ENCODE data around the gene TMEM94. TPM values are rescaled to one million over a fixed set of nuclear protein-coding genes. Genes with fewer than 3 reads are reported as not detected.

The TMEM94 gene
- total RNA-seq, 1 donor, result 21.1 TPM

- Histone ChIP-seq H3K9me3 (ENCODE audit: low read depth, low read length) (no peaks in the 10 kb centered on the region), H3K4me3 (ENCODE audit: low read length) (no peak overlapping the region), H3K27me3 (ENCODE audit: insufficient read depth, low read length) (no peaks in the 10 kb centered on the region), H3K4me1 (ENCODE audit: insufficient read depth, low read length) (no peaks in the 10 kb centered on the region)
These were observed 49.2 kb downstream of the TMEM94 start for GRCh38 chr17:75505640-75506039.

DNA sequence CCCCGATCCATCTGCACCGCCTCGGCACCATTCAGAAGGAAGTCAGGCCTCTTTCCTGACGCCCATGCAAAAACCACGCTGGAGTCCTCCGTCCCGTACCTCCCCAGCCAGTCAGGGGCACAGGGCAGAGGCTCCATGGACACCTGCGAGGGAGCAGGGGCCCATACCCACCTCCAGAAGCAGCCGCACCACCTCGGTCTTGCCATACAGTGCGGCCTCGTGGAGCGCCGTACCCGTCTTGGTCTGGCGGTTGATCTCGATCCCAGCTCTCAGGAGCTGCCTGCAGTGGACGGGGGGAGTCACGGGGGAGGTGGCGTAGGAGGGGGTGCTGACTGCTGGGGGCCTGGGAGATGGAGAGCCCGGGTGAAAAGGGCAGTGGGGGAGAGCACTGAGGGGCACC, 49.7 kb downstream of the TMEM94 start:
- H3K4me3 ChIP-seq (ENCODE audit: low read length), result no peak overlapping the region
- no peaks in the 10 kb centered on the region for H3K27me3 ChIP-seq (ENCODE audit: insufficient read depth, low read length)
- H3K4me1 ChIP-seq (ENCODE audit: insufficient read depth, low read length), result no peaks in the 10 kb centered on the region
- H3K9me3 ChIP-seq (ENCODE audit: low read depth, low read length), result no peaks in the 10 kb centered on the region

DNA sequence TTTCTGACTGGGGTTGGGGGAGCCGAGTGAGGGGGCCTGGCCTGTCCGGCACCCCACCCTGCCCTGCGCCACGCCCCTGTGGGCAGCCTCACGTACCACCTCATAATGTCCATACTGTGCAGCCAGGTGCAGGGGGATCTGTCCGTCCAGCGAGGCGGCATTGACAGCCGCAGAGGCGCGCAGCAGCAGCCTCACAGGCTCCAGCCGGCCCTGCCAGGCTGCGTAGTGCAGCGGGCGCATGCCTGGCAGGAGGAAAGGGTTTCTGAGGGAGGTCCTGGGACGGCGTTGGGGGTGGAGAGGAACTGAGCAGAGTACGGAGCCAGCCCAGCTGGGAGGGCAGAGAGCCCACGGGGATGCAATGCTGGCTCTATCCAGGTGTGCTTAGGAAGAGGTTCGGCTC, 50.5 kb downstream of the TMEM94 start:
- Histone ChIP-seq H3K27me3 (ENCODE audit: insufficient read depth, low read length) (no peaks in the 10 kb centered on the region), H3K4me1 (ENCODE audit: insufficient read depth, low read length) (no peaks in the 10 kb centered on the region), H3K9me3 (ENCODE audit: low read depth, low read length) (no peaks in the 10 kb centered on the region), H3K4me3 (ENCODE audit: low read length) (no peak overlapping the region)

- Histone ChIP-seq H3K4me3 (ENCODE audit: low read length) (no peak overlapping the region), H3K4me1 (ENCODE audit: insufficient read depth, low read length) (no peaks in the 10 kb centered on the region), H3K27me3 (ENCODE audit: insufficient read depth, low read length) (no peaks in the 10 kb centered on the region), H3K9me3 (ENCODE audit: low read depth, low read length) (no peaks in the 10 kb centered on the region)
These were observed 51.6 kb downstream of the TMEM94 start for GRCh38 chr17:75507733-75508719.

DNA sequence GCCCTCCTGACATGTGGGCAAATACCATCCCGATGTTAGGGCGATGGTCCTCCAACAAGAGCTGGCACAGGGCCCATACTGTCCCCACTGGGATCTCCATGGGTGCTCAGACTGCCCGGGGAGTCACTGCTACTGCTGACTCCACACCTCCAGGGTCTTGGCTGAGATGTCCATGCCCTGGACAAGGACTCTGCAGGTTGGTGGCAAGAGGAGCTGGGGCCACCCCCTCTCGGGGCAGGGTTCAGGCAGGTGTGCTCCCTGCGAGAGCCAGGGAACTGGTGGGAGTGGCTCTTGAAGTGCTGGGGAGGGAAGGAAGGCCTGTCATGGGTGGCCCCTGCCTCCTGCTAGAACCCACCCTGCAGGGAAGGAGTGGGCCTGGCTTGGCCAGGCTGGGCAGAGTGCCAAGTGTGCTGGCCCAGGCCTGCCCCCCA, 52.5 kb downstream of the TMEM94 start:
- Histone ChIP-seq H3K4me1 (ENCODE audit: insufficient read depth, low read length) (no peaks in the 10 kb centered on the region), H3K27me3 (ENCODE audit: insufficient read depth, low read length) (no peaks in the 10 kb centered on the region), H3K9me3 (ENCODE audit: low read depth, low read length) (no peaks in the 10 kb centered on the region), H3K4me3 (ENCODE audit: low read length) (no peak overlapping the region)

DNA sequence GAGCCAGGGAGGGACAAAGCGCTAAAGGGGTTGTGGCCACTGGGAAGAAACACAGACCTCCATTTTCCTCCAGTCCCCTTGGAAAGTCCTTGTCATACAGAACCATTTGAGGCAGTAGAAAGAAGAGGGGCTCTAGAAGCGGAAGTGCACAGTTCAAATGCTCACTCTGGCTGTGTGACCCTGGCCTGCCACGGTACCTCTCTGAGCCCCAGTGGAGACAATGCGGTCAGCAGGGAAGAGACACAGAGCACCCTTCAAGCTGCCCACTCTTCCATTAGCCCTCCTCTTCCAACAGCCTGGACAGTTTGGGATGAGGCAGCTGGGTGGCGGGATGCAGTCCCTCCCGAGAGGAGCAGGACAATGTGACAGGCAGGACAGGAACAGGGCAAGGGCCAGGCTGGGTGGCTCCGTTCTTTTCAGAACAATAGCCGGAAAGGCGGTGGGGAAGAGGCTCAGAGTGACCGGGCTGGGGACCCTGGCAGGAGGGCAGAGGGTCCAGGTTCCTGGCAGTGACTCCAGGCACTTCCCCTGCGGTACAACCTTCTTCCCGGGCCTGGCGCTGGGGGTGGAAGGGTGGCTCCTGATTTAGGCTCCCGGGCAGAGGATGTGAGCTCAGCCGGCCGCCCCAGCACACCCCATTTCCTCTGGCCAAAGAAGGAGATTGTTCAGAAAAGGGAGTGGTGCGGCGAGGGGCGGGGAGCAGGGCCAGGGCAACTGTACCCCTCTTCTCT, 53.3 kb downstream of the TMEM94 start:
- Histone ChIP-seq H3K4me3 (ENCODE audit: low read length) (no peak overlapping the region), H3K27me3 (ENCODE audit: insufficient read depth, low read length) (peaks cover 2% of the 10 kb centered on the region), H3K9me3 (ENCODE audit: low read depth, low read length) (no peaks in the 10 kb centered on the region), H3K4me1 (ENCODE audit: insufficient read depth, low read length) (no peaks in the 10 kb centered on the region)

GRCh38 chr17:75511270-75511609, 54.8 kb downstream of the TMEM94 start:
- H3K4me3 ChIP-seq (ENCODE audit: low read length), result no peak overlapping the region
- peaks cover 7% of the 10 kb centered on the region for H3K4me1 ChIP-seq (ENCODE audit: insufficient read depth, low read length)
- peaks cover 4% of the 10 kb centered on the region for H3K27me3 ChIP-seq (ENCODE audit: insufficient read depth, low read length)
- H3K9me3 ChIP-seq (ENCODE audit: low read depth, low read length), result no peaks in the 10 kb centered on the region

GRCh38 chr17:75511610-75512575, 55.5 kb downstream of the TMEM94 start:
- H3K4me1 ChIP-seq (ENCODE audit: insufficient read depth, low read length), result peaks cover 9% of the 10 kb centered on the region
- H3K27me3 ChIP-seq (ENCODE audit: insufficient read depth, low read length), result peaks cover 4% of the 10 kb centered on the region
- H3K4me3 ChIP-seq (ENCODE audit: low read length), result no peak overlapping the region
- no peaks in the 10 kb centered on the region for H3K9me3 ChIP-seq (ENCODE audit: low read depth, low read length)

DNA sequence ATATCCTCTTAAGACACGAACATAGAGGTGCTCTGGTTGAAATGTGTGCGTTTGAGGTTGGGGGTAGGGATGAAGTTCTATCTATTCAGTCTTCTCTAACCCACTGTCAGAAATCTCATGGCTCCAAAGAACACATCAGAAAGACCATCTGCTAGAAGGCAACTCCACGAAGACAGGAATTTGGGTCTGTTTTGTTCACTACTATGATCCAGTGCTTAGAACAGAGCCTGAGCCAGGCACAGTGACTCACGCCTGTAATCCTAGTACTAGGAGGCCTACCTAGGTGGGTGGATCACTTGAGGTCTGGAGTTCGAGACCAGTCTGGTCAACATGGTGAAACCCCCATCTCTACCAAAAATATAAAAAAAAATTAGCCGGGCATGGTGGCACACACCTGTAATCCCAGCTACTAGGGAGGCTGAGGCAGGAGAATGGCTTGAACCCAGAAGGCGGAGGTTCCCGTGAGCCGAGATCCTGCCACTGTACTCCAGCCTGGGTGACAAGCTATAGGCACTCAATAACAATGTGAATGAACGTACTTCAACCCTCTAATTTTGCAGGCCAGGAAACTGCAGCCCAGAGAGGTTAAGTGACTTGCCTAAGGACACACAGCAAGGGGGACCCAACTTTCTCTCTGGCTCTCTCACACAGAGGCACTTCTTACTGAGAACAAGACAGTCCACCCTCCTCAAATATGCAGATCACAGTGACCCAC, 56.6 kb downstream of the TMEM94 start:
- no peaks in the 10 kb centered on the region for H3K9me3 ChIP-seq (ENCODE audit: low read depth, low read length)
- peaks cover 21% of the 10 kb centered on the region for H3K4me1 ChIP-seq (ENCODE audit: insufficient read depth, low read length)
- no peak overlapping the region for H3K4me3 ChIP-seq (ENCODE audit: low read length)
- H3K27me3 ChIP-seq (ENCODE audit: insufficient read depth, low read length), result peaks cover 4% of the 10 kb centered on the region

- Histone ChIP-seq H3K4me3 (ENCODE audit: low read length) (no peak overlapping the region), H3K9me3 (ENCODE audit: low read depth, low read length) (no peaks in the 10 kb centered on the region), H3K4me1 (ENCODE audit: insufficient read depth, low read length) (peaks cover 26% of the 10 kb centered on the region), H3K27me3 (ENCODE audit: insufficient read depth, low read length) (peaks cover 4% of the 10 kb centered on the region)
These were observed 57.2 kb downstream of the TMEM94 start for GRCh38 chr17:75513641-75514000.

GRCh38 chr17:75514299-75514918, 58.0 kb downstream of the TMEM94 start:
- H3K4me1 ChIP-seq (ENCODE audit: insufficient read depth, low read length), result peaks cover 34% of the 10 kb centered on the region
- H3K27me3 ChIP-seq (ENCODE audit: insufficient read depth, low read length), result peaks cover 4% of the 10 kb centered on the region
- H3K4me3 ChIP-seq (ENCODE audit: low read length), result no peak overlapping the region
- no peaks in the 10 kb centered on the region for H3K9me3 ChIP-seq (ENCODE audit: low read depth, low read length)

DNA sequence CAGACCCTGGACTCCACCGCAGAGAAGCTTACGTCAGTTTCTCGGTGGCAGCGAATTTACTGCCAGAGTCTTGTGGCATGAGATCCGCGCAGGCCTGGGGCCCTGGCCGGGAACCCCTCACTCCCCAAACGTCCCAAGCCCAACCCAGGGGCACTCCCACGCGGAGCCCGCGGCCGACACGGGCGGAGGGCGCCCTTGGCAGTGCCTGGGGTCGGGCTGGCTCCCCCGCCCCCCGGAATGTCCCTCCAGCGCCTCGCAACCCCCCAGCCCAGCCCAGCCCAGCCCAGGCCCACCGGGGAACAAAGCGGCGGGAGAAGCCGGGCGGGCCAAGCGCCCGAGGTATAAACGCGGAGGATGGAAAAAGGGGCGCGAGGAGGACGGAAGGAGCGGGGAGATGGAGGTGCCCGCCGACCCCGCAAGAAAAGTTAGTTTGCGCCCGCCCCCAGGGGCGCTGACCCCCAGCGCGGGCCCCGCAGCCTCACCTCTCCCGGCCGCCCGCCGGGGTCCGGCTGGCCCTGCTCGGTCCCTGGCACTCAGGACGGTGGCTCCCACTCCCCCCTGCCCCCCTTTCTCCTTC, 58.6 kb downstream of the TMEM94 start:
- peaks cover 4% of the 10 kb centered on the region for H3K27me3 ChIP-seq (ENCODE audit: insufficient read depth, low read length)
- H3K4me1 ChIP-seq (ENCODE audit: insufficient read depth, low read length), result peaks cover 35% of the 10 kb centered on the region
- no peak overlapping the region for H3K4me3 ChIP-seq (ENCODE audit: low read length)
- no peaks in the 10 kb centered on the region for H3K9me3 ChIP-seq (ENCODE audit: low read depth, low read length)

DNA sequence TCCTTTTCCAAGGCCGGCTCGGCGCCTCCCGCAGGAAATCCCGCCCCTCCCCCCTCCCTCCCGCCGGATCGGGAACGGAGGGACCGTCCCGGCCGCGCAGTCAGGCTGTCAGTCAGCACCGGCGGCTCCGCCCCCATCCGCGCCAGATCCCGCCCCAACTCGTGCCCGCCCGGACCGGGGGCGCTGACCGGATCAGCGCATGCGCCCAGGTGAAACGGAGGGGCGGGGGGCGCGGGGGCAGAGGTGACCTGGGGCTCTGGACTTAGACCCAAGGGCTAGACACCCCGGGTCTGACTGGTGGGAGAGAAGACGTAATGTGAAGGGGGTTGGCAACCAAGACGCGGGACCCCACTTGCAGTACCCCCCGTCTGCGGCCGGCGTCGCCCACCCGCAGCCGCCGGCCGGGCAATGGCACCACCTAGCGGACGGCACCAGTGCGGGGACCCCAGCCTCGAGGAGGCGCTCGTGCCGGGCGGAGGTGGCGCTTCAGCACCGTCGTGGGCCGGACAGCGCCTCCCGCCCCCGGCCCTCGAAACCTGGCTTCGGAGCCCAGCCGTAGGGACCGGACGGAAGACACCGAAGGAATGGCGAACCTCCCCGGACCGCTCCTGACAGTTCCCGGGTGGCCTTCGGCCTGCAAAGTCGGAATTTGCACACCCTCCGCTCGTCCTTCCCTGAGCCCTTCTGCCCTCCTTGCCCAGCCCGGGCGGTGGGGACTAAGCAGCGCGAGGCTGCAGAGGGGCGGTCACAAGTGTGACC, 59.2 kb downstream of the TMEM94 start, which contains the start of gene CASKIN2:
Gene CASKIN2 (minus strand): TSS at position 42 of the 759 bp plus-strand sequence. CDS start 1,733 bp downstream, outside the sequence.
- Histone ChIP-seq H3K27me3 (ENCODE audit: insufficient read depth, low read length) (peaks cover 4% of the 10 kb centered on the region), H3K4me3 (ENCODE audit: low read length) (peak within 1 kb of the TSS; percentile 66), H3K4me1 (ENCODE audit: insufficient read depth, low read length) (peaks cover 35% of the 10 kb centered on the region), H3K9me3 (ENCODE audit: low read depth, low read length) (no peaks in the 10 kb centered on the region)
